NCI-H69 (cell line): ENCODE data around the gene SUPT5H.
"Not testable (repeated sequence)": the region's sequence is repeated elsewhere in the genome, so short reads cannot be mapped to it uniquely, and the experiment has no call there.

Experiments used
- DNase-seq: peaks from one replicate; lab custom pipeline; 2025; lab: John Stamatoyannopoulos, UW

SUPT5H gene

GRCh38 chr19:39425744-39426143 lies 19.6 kb upstream of the SUPT5H start:
- DNase-seq = no peak

DNA sequence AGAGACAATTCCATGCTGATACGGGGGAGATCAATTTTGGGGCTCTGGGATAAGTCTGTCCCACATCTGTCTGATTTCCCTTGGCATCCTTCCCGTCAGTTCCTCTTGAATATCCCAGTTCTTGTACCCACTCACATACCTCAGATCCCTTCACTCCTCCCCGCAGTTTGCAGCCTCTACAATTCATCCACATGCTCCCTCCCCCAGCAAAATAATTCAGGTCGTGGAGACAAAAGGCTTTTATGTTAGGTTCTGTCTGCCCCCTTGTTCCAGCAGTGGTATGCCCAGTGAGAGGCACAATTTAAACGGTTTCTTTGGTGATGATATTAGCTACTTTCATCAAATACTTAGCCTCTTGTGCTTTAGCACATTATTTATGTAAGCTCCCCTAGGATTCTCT lies 19.2 kb upstream of the SUPT5H start:
- DNase-seq = no peak

- no peak for DNase-seq
These were observed 17.7 kb upstream of the SUPT5H start for GRCh38 chr19:39427707-39428106.

DNA sequence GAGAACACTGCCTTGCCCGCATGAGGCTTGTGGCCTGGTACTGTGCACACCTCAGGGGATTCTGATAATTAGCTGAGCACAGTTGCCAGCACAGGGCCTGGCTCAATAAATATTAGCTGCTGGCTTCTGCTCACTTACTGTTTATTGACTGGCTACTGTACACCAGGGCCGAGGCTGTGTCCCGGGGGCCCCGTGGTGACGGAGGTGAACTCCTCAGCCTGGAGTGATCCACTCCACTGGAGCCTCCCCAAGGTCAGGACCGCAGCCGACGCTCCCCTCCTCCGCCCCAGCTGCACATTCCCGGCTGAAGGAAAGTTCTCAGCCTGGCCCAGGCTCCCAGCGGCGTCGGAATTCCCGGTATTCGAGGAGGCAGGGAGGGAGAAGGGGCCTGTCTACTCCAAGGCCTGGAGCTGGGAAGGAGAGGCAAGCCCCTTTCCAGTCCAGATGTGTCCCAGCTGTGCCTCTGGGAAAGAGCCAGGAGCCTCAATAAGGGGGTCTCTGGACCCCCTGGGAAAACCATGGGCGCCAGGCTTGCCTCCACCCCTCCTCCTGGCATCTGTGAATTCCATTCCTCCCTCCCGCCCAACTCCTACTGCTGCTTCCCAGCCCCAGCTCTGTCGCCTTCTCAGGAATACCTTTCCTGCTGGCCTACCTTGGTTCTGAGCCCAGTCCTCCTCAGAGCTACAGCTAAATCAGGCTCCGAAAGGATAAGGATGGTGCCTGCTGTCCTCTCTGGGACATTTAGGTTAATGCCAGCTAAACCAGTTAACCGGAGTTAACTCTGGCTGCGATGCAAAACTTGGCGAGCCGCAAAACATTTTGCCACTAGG lies 16.9 kb upstream of the SUPT5H start:
- DNase-seq = no peak

- DNase-seq = no peak
These were observed 14.4 kb upstream of the SUPT5H start for GRCh38 chr19:39430675-39431593.

- DNase-seq = no peak
These were observed 12.7 kb upstream of the SUPT5H start for GRCh38 chr19:39432677-39433025.

- no peak for DNase-seq
These were observed 11.8 kb upstream of the SUPT5H start for GRCh38 chr19:39433480-39434079.

DNA sequence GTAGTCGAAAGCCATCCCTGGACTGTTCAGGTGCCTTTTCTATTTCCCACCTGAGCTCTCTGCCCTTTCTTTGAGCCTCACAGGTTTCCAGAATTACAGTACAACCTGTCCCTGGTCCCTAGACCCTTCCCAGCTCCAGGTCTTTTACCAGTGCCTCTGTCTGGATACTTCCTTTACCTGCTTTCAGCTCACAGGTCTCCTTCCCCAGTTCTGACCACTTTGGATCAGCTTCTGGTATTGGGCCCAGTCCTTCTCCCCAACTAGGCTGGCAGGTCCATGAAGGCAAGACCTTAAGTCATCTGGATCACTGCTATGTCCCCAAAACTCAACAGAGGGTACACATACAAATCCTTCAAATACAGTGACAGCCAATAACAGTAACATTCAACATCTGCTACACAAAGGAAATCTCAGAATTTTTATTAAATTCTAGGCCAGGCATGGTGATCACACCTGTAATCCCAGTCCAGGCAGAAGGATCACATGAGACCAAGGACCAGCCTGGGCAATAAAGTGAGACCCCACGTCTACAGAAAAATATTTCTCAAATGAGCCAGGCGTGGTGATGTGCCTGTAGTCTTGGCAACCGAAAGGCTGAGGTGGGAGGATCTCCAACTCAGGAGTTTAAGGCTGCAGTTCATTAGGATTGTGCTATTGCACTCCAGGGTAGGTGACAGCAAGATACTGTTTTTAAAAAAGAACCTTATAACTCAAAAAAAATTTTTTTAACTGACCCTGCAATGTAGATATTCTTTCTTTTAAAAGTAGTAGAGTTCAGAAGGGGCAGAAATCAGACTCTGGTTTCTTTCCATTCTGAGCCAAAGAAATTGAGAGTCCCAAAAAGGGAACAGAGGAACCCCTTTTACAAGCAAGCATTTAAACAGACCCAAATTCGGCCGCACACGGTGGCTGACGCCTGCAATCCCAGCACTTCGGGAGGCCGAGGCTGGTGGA lies 11.0 kb upstream of the SUPT5H start:
- no peak for DNase-seq

DNA sequence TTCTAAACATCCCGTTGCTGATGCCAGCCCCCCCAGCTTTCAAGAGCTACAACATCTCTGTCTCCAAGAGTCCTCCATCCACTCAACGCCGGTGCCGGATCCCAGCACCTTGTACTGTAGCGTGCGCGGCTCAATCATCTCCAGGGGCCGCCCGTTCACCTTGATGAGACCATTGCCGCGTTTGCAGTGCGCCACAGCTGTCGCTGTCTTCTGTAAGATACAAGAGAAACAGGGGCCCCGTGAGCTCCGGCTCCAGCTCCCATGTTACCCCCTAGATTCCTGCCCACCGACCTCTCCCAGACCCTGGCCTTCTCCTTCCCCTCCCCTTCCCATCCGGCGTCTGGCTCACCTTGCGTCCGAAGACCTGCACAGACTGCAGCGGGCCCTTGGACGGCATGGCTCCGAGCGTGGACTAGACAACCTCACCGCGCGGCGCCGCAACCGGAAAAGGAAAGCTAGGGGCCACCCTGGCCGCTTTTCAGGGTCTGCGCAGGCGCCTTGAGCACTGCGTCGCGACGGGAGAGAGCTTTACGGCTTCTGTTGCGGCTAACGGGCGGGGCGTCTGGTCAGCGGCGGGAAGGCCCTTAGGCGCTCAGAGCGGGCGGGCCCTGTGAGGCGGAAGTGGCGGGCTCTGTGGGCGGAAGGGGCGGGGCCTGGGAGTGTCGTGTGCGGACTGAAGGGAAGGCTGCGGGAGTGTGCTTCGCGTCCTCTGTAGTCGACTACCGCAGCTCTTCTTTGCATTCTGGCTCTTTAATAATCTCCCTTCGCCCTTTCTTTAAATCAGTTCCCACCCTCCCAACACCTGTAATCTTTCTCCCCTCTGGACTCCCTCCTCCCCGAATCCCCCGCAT lies 9.7 kb upstream of the SUPT5H start, which contains the start of gene RPS16:
TSS of gene RPS16 (minus strand) at position 451 of the 851 bp plus-strand sequence. CDS start at position 397, 54 bp downstream.
- DNase-seq = peak; percentile 99

DNA sequence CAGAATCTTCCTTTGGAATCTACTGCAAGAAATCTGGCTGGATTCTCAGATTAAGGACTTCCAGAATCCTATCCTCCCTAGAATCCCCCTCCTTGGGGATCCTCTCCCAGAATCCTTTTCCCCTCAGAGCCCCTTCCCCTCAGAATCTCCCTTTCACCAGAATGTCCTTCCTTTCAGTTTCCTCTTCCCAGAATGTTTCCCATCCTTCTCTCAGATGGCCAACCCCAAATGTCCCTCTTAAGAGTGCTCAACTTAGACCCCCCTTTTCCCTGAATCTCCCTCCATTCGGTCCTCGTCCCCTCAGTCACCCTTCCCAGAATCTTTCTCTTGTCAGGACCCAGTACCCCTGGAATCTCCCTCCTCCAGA lies 9.0 kb upstream of the SUPT5H start:
- DNase-seq = no peak

DNA sequence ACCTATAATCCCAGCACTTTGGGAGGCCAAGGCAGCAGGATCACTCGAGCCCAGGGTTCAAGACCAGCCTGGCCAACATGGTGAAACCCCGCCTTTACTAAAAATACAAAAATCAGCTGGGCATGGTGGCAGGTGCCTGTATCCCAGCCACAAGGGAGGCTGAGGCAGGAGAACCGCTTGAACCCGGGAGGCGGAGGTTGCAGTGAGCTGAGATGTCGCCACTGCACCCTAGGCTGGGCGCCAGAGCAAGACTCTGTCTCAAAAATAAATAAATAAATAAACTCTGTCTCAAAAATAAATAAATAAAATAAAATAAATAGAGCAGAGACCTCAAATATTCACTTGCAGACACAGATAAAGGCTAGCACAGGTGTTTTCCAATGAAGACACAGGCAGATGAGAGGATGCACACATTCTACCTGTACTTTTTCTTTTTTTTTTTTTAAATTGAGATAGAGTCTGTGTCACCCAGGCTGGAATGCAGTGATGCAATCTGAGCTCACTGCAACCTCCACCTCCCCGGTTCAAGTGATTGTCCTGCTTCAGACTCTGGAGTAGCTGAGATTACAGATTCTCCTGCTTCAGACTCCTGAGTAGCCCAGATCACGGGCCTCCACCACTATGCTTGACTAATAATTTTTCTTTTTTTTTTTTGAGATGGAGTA lies 7.0 kb upstream of the SUPT5H start:
- DNase-seq = no peak

GRCh38 chr19:39444598-39445195 lies 685 bp upstream of the SUPT5H start:
- peak; percentile 50 for DNase-seq

- no peak for DNase-seq
These were observed 1.1 kb downstream of the SUPT5H start for GRCh38 chr19:39446365-39447084.

DNA sequence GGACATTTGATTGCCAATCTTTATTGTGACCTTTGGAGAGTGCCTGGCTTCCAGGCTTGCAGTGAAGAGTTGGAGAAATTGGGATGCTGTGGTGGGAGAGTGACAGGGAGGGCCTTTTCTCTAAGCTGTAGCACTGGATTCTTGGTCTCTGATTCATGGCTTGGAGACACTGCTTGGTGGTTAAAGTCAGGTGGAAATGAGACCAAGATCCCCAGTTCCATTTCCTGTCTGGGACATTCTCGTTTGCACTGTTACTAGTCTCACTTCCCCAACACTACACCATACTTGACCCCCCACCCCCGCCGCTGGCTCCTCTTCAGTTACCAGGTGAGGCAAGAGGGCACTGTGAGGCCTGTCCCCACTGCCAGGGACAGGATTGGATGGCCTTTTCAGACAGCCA lies 2.9 kb downstream of the SUPT5H start:
- DNase-seq = no peak

DNA sequence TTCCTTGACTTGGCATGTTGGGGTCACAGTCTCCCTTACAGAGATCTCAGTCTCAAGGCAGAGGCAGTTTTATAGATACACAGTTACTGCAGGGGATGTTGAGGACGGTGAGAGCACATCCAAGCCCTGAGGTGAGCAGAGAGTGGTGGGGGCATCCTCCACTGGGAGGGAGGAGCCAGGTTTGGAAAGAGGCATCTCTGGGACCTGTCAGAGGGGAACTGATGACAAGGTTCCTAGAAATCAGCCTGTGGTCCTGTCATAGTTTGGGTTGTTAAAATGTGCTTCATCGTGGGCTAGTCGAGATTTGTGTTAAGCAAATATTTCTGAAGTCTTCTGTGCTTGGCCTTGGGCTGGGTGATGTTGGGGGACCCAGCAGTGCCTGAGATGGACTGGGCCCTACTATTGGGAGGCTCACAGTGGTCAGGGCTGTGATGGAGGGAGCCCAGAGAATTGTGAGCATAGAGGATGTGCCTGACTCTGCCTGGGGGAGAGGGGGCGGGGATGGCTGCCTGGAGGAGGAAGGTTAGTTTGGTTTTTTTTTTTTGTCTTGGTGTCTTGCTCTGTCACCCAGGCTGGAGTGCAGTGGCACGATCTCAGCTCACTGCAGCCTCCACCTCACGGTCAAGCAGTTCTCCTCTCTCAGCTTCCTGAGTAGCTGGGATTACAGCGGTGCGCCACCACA lies 3.9 kb downstream of the SUPT5H start:
- DNase-seq = no peak

- DNase-seq = not testable (repeated sequence)
These were observed 5.9 kb downstream of the SUPT5H start for GRCh38 chr19:39451257-39451656.

GRCh38 chr19:39463403-39463802 lies 18.0 kb downstream of the SUPT5H start:
- DNase-seq = no peak
